PFSK-1 (cell line): ENCODE results near the gene LRFN2.

Source experiments
- FOXP2 ChIP-seq: optimal IDR thresholded peaks from 2 replicates; pipeline ENCODE3; 2011; ENCODE audit warnings: borderline replicate concordance, control low read depth, inconsistent platforms; ENCODE audit not compliant: insufficient read depth; ENCODE audit errors: extremely low read length, extremely low read depth
- POLR2AphosphoS5 ChIP-seq: IDR thresholded peaks from 2 replicates; pipeline ENCODE4 v1.6.1; 2012; ENCODE audit warnings: low read depth, mild to moderate bottlenecking, control low read depth, low read length, moderate library complexity
- SIN3A ChIP-seq: IDR thresholded peaks from 2 replicates; pipeline ENCODE4 v1.6.1; 2012; ENCODE audit warnings: mild to moderate bottlenecking, low read length, moderate library complexity, borderline replicate concordance; ENCODE audit not compliant: insufficient read depth
- TAF1 ChIP-seq: IDR thresholded peaks from 2 replicates; pipeline ENCODE4 v1.6.1; 2012; ENCODE audit warnings: low read length, control low read depth, borderline replicate concordance; ENCODE audit not compliant: insufficient read depth
- TF ChIP-seq, protein P1 (sequence below), 2 experiments: IDR thresholded peaks; 2 replicates each; pipeline versions ENCODE4 v1.6.1 to v1.8.0; 2011 to 2012; ENCODE audit warnings: low read depth in 2 of 2, low read length in 2 of 2, control low read depth in 1 of 2, inconsistent platforms in 1 of 2, mild to moderate bottlenecking in 1 of 2, moderate library complexity in 1 of 2; ENCODE audit not compliant: insufficient read depth in 1 of 2

LRFN2 gene

GRCh38 chr6:40630051-40630450, 42.9 kb upstream of the LRFN2 start:
- TF ChIP-seq, protein P1, sequence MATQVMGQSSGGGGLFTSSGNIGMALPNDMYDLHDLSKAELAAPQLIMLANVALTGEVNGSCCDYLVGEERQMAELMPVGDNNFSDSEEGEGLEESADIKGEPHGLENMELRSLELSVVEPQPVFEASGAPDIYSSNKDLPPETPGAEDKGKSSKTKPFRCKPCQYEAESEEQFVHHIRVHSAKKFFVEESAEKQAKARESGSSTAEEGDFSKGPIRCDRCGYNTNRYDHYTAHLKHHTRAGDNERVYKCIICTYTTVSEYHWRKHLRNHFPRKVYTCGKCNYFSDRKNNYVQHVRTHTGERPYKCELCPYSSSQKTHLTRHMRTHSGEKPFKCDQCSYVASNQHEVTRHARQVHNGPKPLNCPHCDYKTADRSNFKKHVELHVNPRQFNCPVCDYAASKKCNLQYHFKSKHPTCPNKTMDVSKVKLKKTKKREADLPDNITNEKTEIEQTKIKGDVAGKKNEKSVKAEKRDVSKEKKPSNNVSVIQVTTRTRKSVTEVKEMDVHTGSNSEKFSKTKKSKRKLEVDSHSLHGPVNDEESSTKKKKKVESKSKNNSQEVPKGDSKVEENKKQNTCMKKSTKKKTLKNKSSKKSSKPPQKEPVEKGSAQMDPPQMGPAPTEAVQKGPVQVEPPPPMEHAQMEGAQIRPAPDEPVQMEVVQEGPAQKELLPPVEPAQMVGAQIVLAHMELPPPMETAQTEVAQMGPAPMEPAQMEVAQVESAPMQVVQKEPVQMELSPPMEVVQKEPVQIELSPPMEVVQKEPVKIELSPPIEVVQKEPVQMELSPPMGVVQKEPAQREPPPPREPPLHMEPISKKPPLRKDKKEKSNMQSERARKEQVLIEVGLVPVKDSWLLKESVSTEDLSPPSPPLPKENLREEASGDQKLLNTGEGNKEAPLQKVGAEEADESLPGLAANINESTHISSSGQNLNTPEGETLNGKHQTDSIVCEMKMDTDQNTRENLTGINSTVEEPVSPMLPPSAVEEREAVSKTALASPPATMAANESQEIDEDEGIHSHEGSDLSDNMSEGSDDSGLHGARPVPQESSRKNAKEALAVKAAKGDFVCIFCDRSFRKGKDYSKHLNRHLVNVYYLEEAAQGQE (IDR thresholded peaks at IDR 0.05; ENCODE audit: insufficient read depth in 1 of 2, low read depth in 2 of 2, low read length in 2 of 2): no peak
- TF ChIP-seq SIN3A (no peak), TAF1 (no peak), POLR2AphosphoS5 (no peak), FOXP2 (no peak)

GRCh38 chr6:40629463-40629862, 42.3 kb upstream of the LRFN2 start:
- TF ChIP-seq SIN3A (no peak), FOXP2 (no peak), TAF1 (no peak), POLR2AphosphoS5 (no peak)
- TF ChIP-seq, protein P1 (IDR thresholded peaks at IDR 0.05; ENCODE audit: insufficient read depth in 1 of 2, low read depth in 2 of 2, low read length in 2 of 2): no peak

- no peak for TF ChIP-seq SIN3A
- TF ChIP-seq TAF1: no peak
- TF ChIP-seq, protein P1 (IDR thresholded peaks at IDR 0.05; ENCODE audit: insufficient read depth in 1 of 2, low read depth in 2 of 2, low read length in 2 of 2): no peak
- TF ChIP-seq FOXP2: no peak
- no peak for TF ChIP-seq POLR2AphosphoS5
Measured at GRCh38 chr6:40627316-40627715, 40.2 kb upstream of the LRFN2 start.

DNA sequence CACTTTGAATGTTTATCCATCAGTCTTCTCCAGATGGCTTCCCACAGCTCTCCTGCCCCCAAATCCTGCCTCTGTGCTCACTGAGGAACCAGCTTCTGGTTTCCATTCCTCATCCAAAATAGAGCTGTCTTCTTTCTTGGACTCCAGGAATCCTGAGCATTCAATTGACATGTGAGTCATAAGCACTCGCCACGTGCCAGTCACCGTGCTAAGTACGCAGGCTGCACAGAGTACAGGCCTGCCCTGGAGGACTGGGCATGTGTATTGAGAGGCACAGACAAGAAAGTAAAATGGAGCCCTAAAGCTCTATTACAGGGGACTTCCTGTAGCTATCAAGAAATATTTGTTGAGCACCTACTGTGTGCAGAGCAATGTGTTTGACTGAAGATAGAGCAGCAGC, 39.7 kb upstream of the LRFN2 start:
- no peak for TF ChIP-seq SIN3A
- TF ChIP-seq, protein P1 (IDR thresholded peaks at IDR 0.05; ENCODE audit: insufficient read depth in 1 of 2, low read depth in 2 of 2, low read length in 2 of 2): no peak
- no peak for TF ChIP-seq FOXP2
- no peak for TF ChIP-seq POLR2AphosphoS5
- no peak for TF ChIP-seq TAF1

- TF ChIP-seq TAF1 (no peak), FOXP2 (no peak), SIN3A (no peak), POLR2AphosphoS5 (no peak)
- TF ChIP-seq, protein P1 (IDR thresholded peaks at IDR 0.05; ENCODE audit: insufficient read depth in 1 of 2, low read depth in 2 of 2, low read length in 2 of 2): no peak
Measured at GRCh38 chr6:40623932-40624331, 36.8 kb upstream of the LRFN2 start.
